Stimulated activated CD4-positive, alpha-beta T cell treated with anti-CD3 and anti-CD28 coated beads, Interleukin-4, amount 100 ng/mL, for 48 hours (primary cell): Measurements from ENCODE around the gene RANBP17.

Source experiments
- DNase-seq, 2 donors: peaks; one replicate each; pipeline ENCODE4 v3.0.0-alpha.2; 2020; ENCODE audit warnings: low read depth in 2 of 2

RANBP17 gene

DNA sequence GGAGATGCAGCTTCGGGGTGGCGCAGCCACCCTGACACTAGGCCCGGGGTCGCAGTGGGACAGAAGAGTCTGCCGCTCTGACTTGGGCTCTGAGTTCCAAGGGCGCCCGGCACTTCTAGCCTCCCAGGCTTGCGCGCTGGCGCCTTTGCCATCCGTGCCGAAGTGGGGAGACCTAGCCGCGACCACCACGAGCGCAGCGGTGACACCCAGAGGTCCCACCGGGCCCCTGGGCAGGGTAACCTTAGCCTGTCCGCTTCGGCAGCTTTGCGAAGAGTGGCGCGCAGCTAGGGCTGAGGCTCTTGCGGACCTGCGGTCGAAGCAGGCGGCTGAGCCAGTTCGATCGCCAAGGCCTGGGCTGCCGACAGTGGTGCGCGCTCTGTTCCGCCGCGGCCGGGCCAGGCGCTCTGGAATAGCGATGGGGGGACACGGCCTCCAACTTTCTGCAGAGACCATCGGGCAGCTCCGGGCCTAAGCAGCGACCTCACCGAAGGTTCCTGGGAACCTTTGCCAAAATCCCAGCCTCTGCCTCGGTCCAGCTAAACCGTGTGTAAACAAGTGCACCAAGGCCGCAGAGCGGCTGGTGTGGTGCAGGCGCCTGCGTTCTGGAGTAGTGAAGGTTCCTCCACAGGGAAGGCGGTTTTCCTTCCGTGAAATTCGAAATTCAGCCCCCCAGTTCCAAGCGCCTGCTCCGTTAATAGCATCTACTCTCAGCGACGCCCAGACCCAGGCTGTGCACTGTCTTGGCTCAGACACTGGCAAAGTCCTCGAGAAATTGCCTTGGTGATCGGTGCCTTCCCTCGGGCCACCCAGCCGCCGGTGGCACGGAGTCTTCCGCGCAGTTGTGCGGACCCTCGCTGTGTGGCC is 454.7 kb downstream of the RANBP17 start:
- no peak for DNase-seq

DNA sequence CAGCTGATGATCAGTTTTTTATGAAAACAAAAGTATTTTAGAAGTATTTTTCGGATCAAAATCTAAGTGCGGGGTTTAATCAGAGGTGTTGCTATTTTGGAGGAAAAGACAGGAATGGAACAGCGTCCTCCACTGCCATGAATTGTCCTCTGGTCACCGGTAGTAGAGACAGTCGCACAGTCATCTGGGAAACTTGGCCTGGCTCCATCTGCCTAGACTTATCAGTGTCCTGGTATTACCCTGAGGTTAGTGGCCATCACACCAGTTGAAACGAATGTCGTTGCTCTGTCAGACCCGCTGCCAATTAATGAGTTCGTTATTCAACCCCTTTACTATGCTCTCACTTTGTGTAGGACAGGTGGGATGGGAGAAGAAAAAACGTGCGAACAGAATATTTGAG is 455.4 kb downstream of the RANBP17 start:
- no peak for DNase-seq

DNA sequence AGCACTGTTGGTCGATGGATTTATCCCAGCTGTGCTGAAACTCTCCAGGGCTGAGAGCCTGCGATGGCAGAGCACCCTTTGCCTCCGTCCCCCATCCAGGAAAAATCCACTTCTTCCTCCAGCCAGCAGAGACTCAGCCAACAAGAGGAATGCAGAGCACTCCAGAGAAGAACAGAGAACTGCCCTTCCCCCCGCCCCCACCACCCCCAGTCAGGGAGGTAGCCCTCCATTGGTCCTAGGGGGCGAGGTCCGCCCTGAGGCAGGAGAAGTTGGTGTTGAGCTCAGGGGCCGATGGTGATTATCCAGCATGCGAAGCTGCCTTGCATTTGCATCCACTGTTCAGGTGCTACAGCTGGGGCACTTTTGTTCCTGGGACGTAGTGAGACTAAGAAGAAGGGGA is 456.2 kb downstream of the RANBP17 start:
- no peak for DNase-seq

DNA sequence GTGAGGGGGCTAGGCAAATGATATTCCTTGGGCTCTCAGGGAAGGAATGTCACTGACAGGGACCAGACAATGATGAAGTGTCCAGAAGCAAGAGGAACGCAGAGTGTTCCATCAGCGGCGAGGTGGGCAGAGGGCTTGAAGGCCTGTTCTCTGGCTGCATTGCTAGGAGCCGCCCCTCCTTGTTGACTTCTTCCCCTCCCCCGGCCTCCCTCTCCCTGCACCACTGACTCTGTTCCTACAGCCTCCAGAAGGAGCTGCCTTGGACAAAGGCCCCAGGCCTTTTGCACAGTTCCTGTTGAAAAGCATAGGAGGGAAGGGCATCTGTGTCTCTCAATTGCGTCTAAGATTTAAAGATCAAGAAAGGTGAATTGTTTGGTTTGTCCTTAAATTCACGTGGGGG is 459.6 kb downstream of the RANBP17 start:
- DNase-seq, result no peak

- DNase-seq, result no peak
Measured at GRCh38 chr5:171322527-171322926, 460.7 kb downstream of the RANBP17 start.

DNA sequence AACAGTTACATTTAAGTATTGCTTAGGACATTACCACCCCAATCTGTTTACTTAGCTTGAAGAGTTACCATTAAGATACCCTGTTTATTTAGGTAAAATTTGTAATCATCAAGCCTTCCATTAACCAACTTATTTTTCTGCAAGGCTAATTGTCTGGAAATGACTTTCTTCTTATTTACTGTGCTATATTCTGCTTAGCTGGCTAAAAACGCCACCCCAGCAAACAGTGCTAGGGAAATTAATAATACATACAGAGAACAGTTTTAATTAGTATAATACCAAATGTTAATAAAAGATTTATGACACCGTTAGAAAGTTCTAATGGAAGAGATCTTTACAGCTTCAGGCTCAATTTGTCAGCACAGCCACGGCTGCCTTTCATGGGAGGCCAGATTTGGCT is 461.2 kb downstream of the RANBP17 start:
- no peak for DNase-seq

DNA sequence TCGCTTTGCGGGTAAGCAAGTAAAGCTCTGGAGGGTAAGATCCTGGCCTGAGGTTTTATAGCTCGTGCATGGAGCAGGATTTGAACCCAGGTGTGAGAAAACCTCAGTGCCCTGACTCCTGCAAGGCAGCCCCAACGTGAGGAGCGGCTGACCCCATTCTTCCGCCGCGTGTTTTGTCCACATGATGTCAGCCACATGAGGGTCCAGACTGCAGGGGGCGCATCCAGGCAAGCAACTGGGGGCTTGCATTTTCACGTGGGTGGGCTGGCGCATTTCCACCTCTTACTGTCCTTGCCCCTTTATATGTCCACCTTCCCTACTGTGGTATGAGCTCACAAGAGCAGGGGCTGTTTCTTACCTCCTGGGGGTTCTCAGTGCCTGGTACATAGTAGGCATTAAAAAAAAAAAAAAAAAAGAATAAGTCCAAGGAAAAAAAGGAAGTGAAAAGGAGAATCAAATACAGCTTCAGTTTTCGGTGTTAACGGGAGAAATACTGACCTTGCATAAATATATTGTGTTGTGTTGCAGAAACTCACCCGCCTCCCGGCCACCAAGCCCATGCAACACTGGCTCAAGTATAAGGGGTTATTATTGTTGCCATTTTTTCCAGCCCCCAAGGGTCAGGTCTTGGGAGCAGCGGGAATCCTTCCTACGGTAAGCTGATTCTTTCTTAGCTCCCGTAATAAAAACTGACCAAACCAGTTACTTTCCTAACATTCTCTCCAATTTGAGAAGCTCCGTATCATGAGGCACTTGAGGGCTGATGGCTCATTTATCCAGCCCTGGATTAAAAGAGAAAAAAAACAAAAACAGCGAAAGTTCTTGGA is 462.2 kb downstream of the RANBP17 start:
- DNase-seq, result no peak

GRCh38 chr5:171330021-171330420 is 468.2 kb downstream of the RANBP17 start:
- no peak for DNase-seq

DNA sequence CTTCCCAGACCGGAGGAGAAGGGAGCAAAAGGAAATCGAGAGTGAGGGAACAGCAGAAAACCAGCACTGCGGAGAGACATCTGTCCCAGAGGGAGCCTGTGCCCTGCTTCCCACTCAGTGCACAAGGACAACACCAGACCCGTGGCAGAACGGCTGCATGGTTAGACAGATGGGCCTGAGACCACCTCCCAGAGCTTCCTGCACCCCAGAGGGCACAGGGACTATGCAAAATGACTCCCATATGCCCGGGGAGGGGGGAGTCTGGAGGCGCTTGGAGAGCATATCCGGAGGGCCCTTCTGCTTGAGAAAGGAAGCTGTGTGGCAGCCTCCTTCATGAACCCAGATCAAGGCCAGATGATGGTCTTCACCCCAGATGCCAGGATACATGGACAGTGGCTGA is 473.8 kb downstream of the RANBP17 start:
- no peak for DNase-seq

DNA sequence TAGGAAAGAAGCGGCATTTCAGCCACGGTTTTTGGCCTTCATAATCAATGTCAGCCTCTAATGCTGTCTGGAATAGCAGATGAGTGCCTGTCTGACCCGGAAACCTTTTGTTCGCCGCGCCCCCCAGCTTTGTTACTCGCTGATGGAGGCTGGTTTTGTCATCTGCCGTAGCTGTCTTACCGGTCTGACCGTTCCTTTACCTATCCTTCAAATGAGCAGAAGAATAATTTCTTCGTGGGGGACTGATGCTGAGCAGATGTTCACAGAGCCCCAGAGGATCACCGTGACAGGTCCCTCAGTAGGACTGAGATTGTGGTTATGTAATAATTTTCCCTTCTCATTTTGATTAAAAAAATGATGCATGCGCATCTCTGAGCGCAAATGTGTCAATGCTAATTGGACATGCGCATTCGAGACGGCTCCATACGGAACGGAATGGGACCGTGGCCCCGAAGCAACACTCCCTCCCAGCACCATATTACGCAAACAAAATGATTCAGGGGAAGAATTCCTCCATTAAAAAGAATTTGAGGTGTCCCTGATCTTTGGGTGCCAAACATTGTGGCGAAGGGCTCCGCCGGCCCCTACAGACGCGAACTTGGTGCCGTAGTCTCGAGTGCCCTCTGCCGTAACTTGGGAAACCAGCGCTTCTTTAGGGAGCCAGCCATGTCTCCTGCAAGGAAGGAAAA is 474.8 kb downstream of the RANBP17 start:
- no peak for DNase-seq

DNA sequence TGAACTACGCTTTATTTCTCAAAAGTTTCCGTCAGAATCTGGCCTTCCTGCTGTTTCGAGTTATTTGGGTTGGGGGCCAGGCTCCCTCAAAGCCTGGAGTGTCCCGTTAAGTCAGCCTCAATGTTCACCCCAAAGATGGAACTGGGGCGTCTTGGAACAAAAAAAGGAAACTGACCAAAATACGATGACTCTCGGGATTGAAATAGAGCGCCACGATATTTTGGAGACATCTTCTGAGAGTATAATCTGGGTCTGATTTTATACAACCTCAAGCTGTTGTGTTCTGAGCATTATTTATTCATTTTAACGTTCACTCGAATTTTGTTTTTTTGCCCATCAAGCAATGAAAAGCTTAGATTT is 475.4 kb downstream of the RANBP17 start:
- DNase-seq, result no peak

- no peak for DNase-seq
Measured at GRCh38 chr5:171340042-171340441, 478.2 kb downstream of the RANBP17 start.

GRCh38 chr5:171340491-171340890 is 478.7 kb downstream of the RANBP17 start:
- no peak for DNase-seq

GRCh38 chr5:171342362-171343111 is 480.7 kb downstream of the RANBP17 start:
- DNase-seq, result peak in 1 of 2 donors; percentile 4

- DNase-seq, result no peak
Measured at GRCh38 chr5:171344936-171345608, 483.3 kb downstream of the RANBP17 start.
